ENCODE results near the gene SNX30.
"Not testable (repeated sequence)": the region's sequence is repeated elsewhere in the genome, so short reads cannot be mapped to it uniquely, and the experiment has no call there.

The SNX30 gene

GRCh38 chr9:112719241-112719691, 31.3 kb upstream of the SNX30 start:
- no peak for TF ChIP-seq SUZ12 (IDR thresholded peaks at IDR 0.05; ENCODE audit: extremely low read depth, insufficient read depth, insufficient read length)
- TF ChIP-seq ZNF274 (IDR thresholded peaks at IDR 0.05; ENCODE audit: low read depth, low read length), result no peak
- no peak for TF ChIP-seq YY1 (IDR thresholded peaks at IDR 0.05; ENCODE audit: insufficient read depth, insufficient read length)
- H3K36me3 ChIP-seq (ENCODE audit: insufficient read depth, insufficient read length, low read length), result peaks cover 3% of the 10 kb centered on the region

GRCh38 chr9:112719696-112720095, 30.9 kb upstream of the SNX30 start:
- Histone ChIP-seq H3K9me3 (ENCODE audit: insufficient read depth, low read length) (no peaks in the 10 kb centered on the region), H3K36me3 (ENCODE audit: insufficient read depth, insufficient read length, low read length) (peaks cover 3% of the 10 kb centered on the region), H3K4me3 (ENCODE audit: insufficient read length, low read depth) (no peak overlapping the region), H3K4me1 (ENCODE audit: insufficient read depth, insufficient read length) (no peaks in the 10 kb centered on the region), H3K27me3 (ENCODE audit: insufficient read depth, insufficient read length) (no peaks in the 10 kb centered on the region), H3K9ac (ENCODE audit: insufficient read length, low read depth) (no peak overlapping the region)
- no peak for TF ChIP-seq YY1 (IDR thresholded peaks at IDR 0.05; ENCODE audit: insufficient read depth, insufficient read length)
- no peak for TF ChIP-seq ZNF274 (IDR thresholded peaks at IDR 0.05; ENCODE audit: low read depth, low read length)
- no peak for TF ChIP-seq SUZ12 (IDR thresholded peaks at IDR 0.05; ENCODE audit: extremely low read depth, insufficient read depth, insufficient read length)
- no peak for DNase-seq (ENCODE audit: low read depth, low spot score)

More at GRCh38 chr9:112719241-112719691, 31.3 kb upstream of the SNX30 start:
- Histone ChIP-seq H3K4me1 (ENCODE audit: insufficient read depth, insufficient read length) (no peaks in the 10 kb centered on the region), H3K9ac (ENCODE audit: insufficient read length, low read depth) (no peak overlapping the region), H3K4me3 (ENCODE audit: insufficient read length, low read depth) (no peak overlapping the region), H3K9me3 (ENCODE audit: insufficient read depth, low read length) (no peaks in the 10 kb centered on the region), H3K27me3 (ENCODE audit: insufficient read depth, insufficient read length) (no peaks in the 10 kb centered on the region)
- DNase-seq (ENCODE audit: low read depth, low spot score), result no peak

- Histone ChIP-seq H3K27me3 (ENCODE audit: insufficient read depth, insufficient read length) (no peaks in the 10 kb centered on the region), H3K4me1 (ENCODE audit: insufficient read depth, insufficient read length) (no peaks in the 10 kb centered on the region), H3K9ac (ENCODE audit: insufficient read length, low read depth) (peak overlapping the region; percentile 5), H3K4me3 (ENCODE audit: insufficient read length, low read depth) (no peak overlapping the region), H3K9me3 (ENCODE audit: insufficient read depth, low read length) (no peaks in the 10 kb centered on the region), H3K36me3 (ENCODE audit: insufficient read depth, insufficient read length, low read length) (peaks cover 3% of the 10 kb centered on the region)
- no peak for DNase-seq (ENCODE audit: low read depth, low spot score)
- TF ChIP-seq SUZ12 (IDR thresholded peaks at IDR 0.05; ENCODE audit: extremely low read depth, insufficient read depth, insufficient read length) (no peak), YY1 (IDR thresholded peaks at IDR 0.05; ENCODE audit: insufficient read depth, insufficient read length) (no peak), ZNF274 (IDR thresholded peaks at IDR 0.05; ENCODE audit: low read depth, low read length) (no peak)
Measured at GRCh38 chr9:112720113-112720780, 30.3 kb upstream of the SNX30 start.

- not testable (repeated sequence) for H3K36me3 ChIP-seq (ENCODE audit: insufficient read depth, insufficient read length, low read length); H3K4me1 ChIP-seq (ENCODE audit: insufficient read depth, insufficient read length); H3K27me3 ChIP-seq (ENCODE audit: insufficient read depth, insufficient read length); H3K4me3 ChIP-seq (ENCODE audit: insufficient read length, low read depth); DNase-seq (ENCODE audit: low read depth, low spot score); H3K9ac ChIP-seq (ENCODE audit: insufficient read length, low read depth); H3K9me3 ChIP-seq (ENCODE audit: insufficient read depth, low read length)
Measured at GRCh38 chr9:112722749-112723148, 27.8 kb upstream of the SNX30 start.

GRCh38 chr9:112725961-112726360, 24.6 kb upstream of the SNX30 start:
- no peak overlapping the region for H3K4me3 ChIP-seq (ENCODE audit: insufficient read length, low read depth)
- H3K27me3 ChIP-seq (ENCODE audit: insufficient read depth, insufficient read length), result no peaks in the 10 kb centered on the region
- H3K36me3 ChIP-seq (ENCODE audit: insufficient read depth, insufficient read length, low read length), result no peaks in the 10 kb centered on the region
- TF ChIP-seq YY1 (IDR thresholded peaks at IDR 0.05; ENCODE audit: insufficient read depth, insufficient read length) (no peak), ZNF274 (IDR thresholded peaks at IDR 0.05; ENCODE audit: low read depth, low read length) (no peak), SUZ12 (IDR thresholded peaks at IDR 0.05; ENCODE audit: extremely low read depth, insufficient read depth, insufficient read length) (no peak)
- DNase-seq (ENCODE audit: low read depth, low spot score), result no peak
- no peak overlapping the region for H3K9ac ChIP-seq (ENCODE audit: insufficient read length, low read depth)
- no peaks in the 10 kb centered on the region for H3K9me3 ChIP-seq (ENCODE audit: insufficient read depth, low read length)
- no peaks in the 10 kb centered on the region for H3K4me1 ChIP-seq (ENCODE audit: insufficient read depth, insufficient read length)

- no peaks in the 10 kb centered on the region for H3K36me3 ChIP-seq (ENCODE audit: insufficient read depth, insufficient read length, low read length)
- no peak overlapping the region for H3K9ac ChIP-seq (ENCODE audit: insufficient read length, low read depth)
- no peaks in the 10 kb centered on the region for H3K9me3 ChIP-seq (ENCODE audit: insufficient read depth, low read length)
- no peak overlapping the region for H3K4me3 ChIP-seq (ENCODE audit: insufficient read length, low read depth)
- no peaks in the 10 kb centered on the region for H3K27me3 ChIP-seq (ENCODE audit: insufficient read depth, insufficient read length)
- H3K4me1 ChIP-seq (ENCODE audit: insufficient read depth, insufficient read length), result no peaks in the 10 kb centered on the region
- TF ChIP-seq ZNF274 (IDR thresholded peaks at IDR 0.05; ENCODE audit: low read depth, low read length), result no peak
- TF ChIP-seq SUZ12 (IDR thresholded peaks at IDR 0.05; ENCODE audit: extremely low read depth, insufficient read depth, insufficient read length), result no peak
- TF ChIP-seq YY1 (IDR thresholded peaks at IDR 0.05; ENCODE audit: insufficient read depth, insufficient read length), result no peak
- no peak for DNase-seq (ENCODE audit: low read depth, low spot score)
Measured at GRCh38 chr9:112726428-112726827, 24.1 kb upstream of the SNX30 start.

GRCh38 chr9:112728401-112728800, 22.2 kb upstream of the SNX30 start:
- H3K27me3 ChIP-seq (ENCODE audit: insufficient read depth, insufficient read length), result no peaks in the 10 kb centered on the region
- no peaks in the 10 kb centered on the region for H3K36me3 ChIP-seq (ENCODE audit: insufficient read depth, insufficient read length, low read length)
- no peak overlapping the region for H3K4me3 ChIP-seq (ENCODE audit: insufficient read length, low read depth)
- no peak for DNase-seq (ENCODE audit: low read depth, low spot score)
- TF ChIP-seq ZNF274 (IDR thresholded peaks at IDR 0.05; ENCODE audit: low read depth, low read length) (no peak), SUZ12 (IDR thresholded peaks at IDR 0.05; ENCODE audit: extremely low read depth, insufficient read depth, insufficient read length) (no peak), YY1 (IDR thresholded peaks at IDR 0.05; ENCODE audit: insufficient read depth, insufficient read length) (no peak)
- H3K9me3 ChIP-seq (ENCODE audit: insufficient read depth, low read length), result no peaks in the 10 kb centered on the region
- no peaks in the 10 kb centered on the region for H3K4me1 ChIP-seq (ENCODE audit: insufficient read depth, insufficient read length)
- no peak overlapping the region for H3K9ac ChIP-seq (ENCODE audit: insufficient read length, low read depth)
